Measurements from ENCODE around the gene RMI1.

RMI1 gene

GRCh38 chr9:83969602-83970001 lies 11.0 kb upstream of the RMI1 start:
- DNase-seq (ENCODE audit: low read depth): no peak

- DNase-seq (ENCODE audit: low read depth): no peak
Measured at GRCh38 chr9:83971485-83971884, 9.1 kb upstream of the RMI1 start.

GRCh38 chr9:83972286-83972685 lies 8.3 kb upstream of the RMI1 start:
- peak; percentile 31 for DNase-seq (ENCODE audit: low read depth)

- no peak for DNase-seq (ENCODE audit: low read depth)
Measured at GRCh38 chr9:83975300-83975699, 5.3 kb upstream of the RMI1 start.

- DNase-seq (ENCODE audit: low read depth): no peak
Measured at GRCh38 chr9:83976372-83976771, 4.2 kb upstream of the RMI1 start.

- DNase-seq (ENCODE audit: low read depth): no peak
Measured at GRCh38 chr9:83977196-83977595, 3.4 kb upstream of the RMI1 start.

- peak; percentile 80 for DNase-seq (ENCODE audit: low read depth)
Measured at GRCh38 chr9:83978992-83979811, 1.4 kb upstream of the RMI1 start.

GRCh38 chr9:83979812-83980394 lies 702 bp upstream of the RMI1 start, which contains the start of gene HNRNPK:
Gene HNRNPK (minus strand): TSS chr9:83980215. CDS start chr9:83978252, 1,963 bp downstream.
- DNase-seq (ENCODE audit: low read depth): peak; percentile 98

- peak; percentile 65 for DNase-seq (ENCODE audit: low read depth)
Measured at GRCh38 chr9:83981126-83981871, 694 bp downstream of the RMI1 start.

GRCh38 chr9:83986195-83986594 lies 5.6 kb downstream of the RMI1 start:
- DNase-seq (ENCODE audit: low read depth): no peak

GRCh38 chr9:83986765-83987401 lies 6.3 kb downstream of the RMI1 start:
- DNase-seq (ENCODE audit: low read depth): peak; percentile 56

GRCh38 chr9:83987402-83987791 lies 6.8 kb downstream of the RMI1 start:
- no peak for DNase-seq (ENCODE audit: low read depth)

GRCh38 chr9:83988411-83988810 lies 7.8 kb downstream of the RMI1 start:
- no peak for DNase-seq (ENCODE audit: low read depth)

GRCh38 chr9:83991355-83991754 lies 10.8 kb downstream of the RMI1 start:
- DNase-seq (ENCODE audit: low read depth): no peak

GRCh38 chr9:83992407-83992806 lies 11.8 kb downstream of the RMI1 start:
- DNase-seq (ENCODE audit: low read depth): peak; percentile 58

GRCh38 chr9:83992901-83993300 lies 12.3 kb downstream of the RMI1 start:
- DNase-seq (ENCODE audit: low read depth): no peak

GRCh38 chr9:83996126-83996525 lies 15.5 kb downstream of the RMI1 start:
- no peak for DNase-seq (ENCODE audit: low read depth)

- DNase-seq (ENCODE audit: low read depth): no peak
Measured at GRCh38 chr9:83999141-83999918, 18.7 kb downstream of the RMI1 start.

GRCh38 chr9:84000186-84000585 lies 19.6 kb downstream of the RMI1 start:
- peak; percentile 19 for DNase-seq (ENCODE audit: low read depth)

- no peak for DNase-seq (ENCODE audit: low read depth)
Measured at GRCh38 chr9:84001621-84002020, 21.0 kb downstream of the RMI1 start.

GRCh38 chr9:84002344-84002743 lies 21.7 kb downstream of the RMI1 start:
- DNase-seq (ENCODE audit: low read depth): peak; percentile 53

- no peak for DNase-seq (ENCODE audit: low read depth)
Measured at GRCh38 chr9:84003246-84003645, 22.6 kb downstream of the RMI1 start.
